ENCODE data around the gene PRKCE.

- TF ChIP-seq POLR2A (IDR thresholded peaks at IDR 0.05) (no peak), CTCF (IDR thresholded peaks at IDR 0.05) (no peak)
These were observed 341.4 kb downstream of the PRKCE start for GRCh38 chr2:45992741-45993475.
